ENCODE results near the gene MAP4K3.
A peak's percentile ranks its signal among the peaks of the same experiment; 100 is the strongest.
"Not testable (repeated sequence)": the region's sequence is repeated elsewhere in the genome, so short reads cannot be mapped to it uniquely, and the experiment has no call there.

MAP4K3 gene

DNA sequence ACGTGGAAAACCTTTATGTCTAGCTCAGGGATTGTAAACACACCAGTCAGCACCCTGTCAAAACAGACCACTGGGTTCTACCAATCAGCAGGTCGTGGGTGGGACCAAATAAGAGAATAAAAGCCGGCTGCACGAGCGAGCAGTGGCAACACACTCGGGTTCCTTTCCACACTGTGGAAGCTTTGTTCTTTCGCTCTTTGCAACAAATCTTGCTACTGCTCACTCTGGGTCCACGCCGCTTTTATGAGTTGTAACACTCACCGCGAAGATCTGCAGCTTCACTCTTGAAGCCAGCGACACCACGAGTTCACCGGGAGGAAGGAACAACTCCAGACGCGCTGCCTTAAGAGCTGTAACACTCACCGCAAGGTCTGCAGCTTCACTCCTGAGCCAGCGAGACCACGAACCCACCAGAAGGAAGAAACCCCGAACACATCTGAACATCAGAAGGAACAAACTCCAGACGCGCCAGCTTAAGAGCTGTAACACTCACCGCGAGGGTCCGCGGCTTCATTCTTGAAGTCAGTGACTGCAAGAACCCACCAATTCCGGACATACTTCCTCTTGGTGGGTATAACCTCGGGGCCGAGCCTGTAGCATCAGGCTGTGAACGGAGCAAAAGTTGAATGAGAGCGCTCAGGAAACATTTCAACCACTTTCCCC, 192.0 kb downstream of the MAP4K3 start:
- DNase-seq (ENCODE audit: low read depth in 1 of 2, low spot score in 1 of 2) = not testable (repeated sequence)

DNA sequence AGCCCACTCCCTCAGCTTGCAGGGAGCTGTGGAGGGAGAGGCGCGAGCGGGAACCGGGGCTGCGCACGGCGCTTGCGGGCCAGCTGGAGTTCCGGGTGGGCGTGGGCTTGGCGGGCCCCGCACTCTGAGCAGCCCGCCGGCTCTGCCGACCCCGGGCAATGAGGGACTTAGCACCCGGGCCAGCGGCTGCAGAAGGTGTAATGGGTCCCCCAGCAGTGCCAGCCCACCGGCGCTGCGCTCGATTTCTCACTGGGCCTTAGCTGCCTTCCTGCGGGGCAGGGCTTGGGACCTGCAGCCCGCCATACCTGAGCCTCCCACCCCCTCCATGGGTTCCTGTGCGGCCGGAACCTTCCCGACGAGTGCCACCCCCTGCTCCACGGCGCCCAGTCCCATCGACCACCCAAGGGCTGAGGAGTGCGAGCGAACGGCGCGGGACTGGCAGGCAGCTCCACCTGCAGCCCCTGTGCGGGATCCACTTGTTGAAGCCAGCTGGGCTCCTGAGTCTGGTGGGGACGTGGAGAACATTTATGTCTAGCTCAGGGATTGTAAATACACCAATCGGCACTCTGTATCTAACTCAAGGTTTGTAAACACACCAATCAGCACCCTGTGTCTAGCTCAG, 192.7 kb downstream of the MAP4K3 start:
- DNase-seq (ENCODE audit: low read depth in 1 of 2, low spot score in 1 of 2) = not testable (repeated sequence)

DNA sequence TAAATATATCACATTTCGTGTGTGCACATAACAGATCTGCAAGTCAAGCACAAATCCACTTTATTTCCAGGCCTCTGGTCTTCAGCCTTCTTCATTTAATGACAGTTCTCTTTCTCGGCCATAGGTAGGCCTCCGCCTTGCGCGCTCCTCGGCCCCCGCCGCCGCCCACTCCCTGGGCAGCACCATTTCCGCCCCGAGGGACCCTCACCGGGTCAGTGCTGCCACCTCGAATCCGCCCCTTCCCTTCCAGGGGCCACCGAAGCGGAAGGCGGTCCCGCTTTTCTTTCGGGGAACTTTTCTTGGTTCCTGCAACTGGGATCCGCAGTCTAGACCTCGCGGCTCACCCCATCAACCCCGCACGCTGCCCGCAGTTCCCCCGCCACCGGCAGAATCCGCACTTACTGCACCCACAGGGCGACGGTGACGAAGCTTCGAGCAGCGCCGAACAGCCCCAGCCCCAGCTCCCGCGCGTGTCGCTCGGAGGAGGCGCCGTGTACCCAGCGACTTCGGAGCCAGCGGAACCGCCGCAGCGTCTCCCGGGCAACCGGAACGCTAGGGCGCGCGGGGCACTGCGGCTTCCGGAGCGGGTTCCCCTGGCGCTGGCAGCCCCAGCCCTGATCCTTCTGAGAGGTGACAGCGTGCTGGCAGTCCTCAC, 193.5 kb downstream of the MAP4K3 start, which contains the start of gene CDKL4:
Gene CDKL4, minus strand, starts transcription at position 502 of the 655 bp plus-strand sequence.
- no peak for DNase-seq (ENCODE audit: low read depth in 1 of 2, low spot score in 1 of 2)

DNA sequence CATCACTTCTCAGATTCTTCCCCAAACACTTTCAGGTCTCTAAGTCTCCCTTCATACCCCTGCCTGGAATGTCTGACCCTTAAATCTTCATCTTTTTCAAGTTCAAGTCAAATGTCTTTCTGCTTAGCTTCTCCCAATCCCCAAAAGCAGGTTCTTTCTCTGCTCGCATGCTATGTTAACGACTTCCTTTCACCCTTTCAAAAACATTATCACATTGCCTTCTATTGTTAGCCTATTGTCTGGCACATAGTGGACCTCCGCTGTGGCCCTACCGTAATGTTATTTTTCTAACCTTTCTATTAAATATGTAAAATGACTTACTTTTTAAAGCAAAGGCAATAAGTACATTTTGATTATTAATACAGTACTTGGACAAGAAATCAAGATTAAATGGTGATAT, 195.5 kb downstream of the MAP4K3 start:
- no peak for DNase-seq (ENCODE audit: low read depth in 1 of 2, low spot score in 1 of 2)

DNA sequence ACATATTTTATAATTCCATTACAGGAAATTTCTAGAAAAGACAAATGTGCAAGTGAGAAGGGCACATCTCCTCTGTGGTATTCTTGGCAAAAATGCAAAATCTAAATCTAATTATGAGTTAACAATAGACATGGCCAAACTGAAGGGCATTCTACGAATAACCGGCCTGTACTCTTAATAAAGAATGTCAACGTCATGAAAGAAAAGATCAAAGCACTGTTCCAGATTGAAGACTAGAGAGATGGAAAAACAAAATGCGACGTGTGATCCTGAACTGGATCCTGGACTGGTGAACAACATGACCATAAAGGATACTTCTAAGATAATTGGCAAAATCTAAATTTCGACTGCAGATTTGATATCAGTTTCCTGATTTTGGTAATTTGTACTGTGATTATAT, 196.3 kb downstream of the MAP4K3 start:
- no peak for DNase-seq (ENCODE audit: low read depth in 1 of 2, low spot score in 1 of 2)

DNA sequence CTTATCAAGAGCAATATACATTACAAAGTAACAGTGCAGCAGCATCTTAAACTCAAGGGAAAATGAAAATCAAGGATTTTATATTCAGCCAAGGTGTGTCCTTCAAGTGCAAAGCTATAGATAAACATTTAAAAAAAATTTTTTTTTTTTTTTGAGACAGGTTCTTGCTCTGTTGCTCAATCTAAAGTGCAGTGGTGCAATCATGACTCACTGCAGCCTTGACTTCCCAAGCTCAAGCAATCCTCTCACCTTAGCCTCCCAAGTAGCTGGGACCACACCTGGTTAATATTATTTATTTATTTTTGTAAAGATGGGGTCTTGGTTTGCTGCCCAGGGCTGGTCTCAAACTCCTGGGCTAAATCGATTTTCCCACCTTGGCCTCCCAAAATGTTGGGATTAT, 202.3 kb downstream of the MAP4K3 start:
- DNase-seq (ENCODE audit: low read depth in 1 of 2, low spot score in 1 of 2) = no peak

DNA sequence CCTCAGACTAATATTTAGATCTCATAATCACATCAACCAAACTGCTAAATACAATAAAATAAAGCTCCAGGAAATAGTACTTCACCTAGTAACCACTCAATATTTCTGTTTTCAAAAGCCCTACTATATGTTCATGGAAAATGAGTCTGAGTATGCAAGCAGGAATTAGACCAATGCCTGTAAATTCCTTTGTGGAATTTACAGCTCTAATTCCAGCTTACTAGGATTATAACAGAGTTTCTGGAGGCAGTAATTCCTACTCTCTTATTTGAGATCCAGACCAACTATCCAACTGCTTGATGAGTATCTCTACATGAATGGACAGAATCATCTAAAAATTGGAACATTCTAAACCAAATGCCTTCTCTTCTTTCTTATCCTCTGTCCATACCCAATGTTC, 204.9 kb downstream of the MAP4K3 start:
- DNase-seq (ENCODE audit: low read depth in 1 of 2, low spot score in 1 of 2) = no peak

DNA sequence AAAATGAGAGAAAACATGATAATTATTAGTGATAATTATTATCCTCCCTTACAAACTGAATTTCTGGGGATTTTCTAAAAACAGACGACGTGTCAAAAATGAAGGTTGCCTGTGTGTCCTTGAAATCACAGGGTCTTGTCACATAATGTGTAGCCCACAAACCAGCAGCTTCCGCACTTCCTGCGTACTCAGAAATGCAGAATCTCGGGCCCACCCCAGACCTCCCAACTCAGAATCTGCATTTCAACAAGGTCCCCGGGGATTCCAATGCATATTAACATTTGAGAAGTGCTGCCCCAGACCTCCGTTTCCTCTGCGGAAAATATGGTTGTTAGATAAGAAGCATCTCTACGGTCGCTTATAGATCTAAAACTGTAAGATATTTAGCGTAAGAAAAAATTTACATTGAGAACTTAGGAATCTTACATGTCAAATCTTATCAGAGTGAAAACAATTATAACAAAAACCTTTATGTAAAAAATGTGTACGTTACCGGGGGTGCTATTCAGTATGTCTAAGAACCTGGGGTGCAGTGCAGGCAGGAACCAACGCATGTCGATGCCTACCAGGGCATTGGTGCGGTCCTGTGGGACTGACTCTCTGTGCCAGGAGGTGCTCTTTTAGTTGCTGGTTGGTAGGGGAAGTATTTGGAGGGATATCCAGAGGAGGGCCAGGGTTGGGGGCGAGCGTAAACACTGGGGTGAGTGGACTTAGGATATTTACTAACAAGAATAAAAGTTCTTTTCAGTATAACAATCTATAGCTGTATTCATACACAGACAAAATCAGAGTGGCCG, 208.5 kb downstream of the MAP4K3 start:
- DNase-seq (ENCODE audit: low read depth in 1 of 2, low spot score in 1 of 2) = no peak

DNA sequence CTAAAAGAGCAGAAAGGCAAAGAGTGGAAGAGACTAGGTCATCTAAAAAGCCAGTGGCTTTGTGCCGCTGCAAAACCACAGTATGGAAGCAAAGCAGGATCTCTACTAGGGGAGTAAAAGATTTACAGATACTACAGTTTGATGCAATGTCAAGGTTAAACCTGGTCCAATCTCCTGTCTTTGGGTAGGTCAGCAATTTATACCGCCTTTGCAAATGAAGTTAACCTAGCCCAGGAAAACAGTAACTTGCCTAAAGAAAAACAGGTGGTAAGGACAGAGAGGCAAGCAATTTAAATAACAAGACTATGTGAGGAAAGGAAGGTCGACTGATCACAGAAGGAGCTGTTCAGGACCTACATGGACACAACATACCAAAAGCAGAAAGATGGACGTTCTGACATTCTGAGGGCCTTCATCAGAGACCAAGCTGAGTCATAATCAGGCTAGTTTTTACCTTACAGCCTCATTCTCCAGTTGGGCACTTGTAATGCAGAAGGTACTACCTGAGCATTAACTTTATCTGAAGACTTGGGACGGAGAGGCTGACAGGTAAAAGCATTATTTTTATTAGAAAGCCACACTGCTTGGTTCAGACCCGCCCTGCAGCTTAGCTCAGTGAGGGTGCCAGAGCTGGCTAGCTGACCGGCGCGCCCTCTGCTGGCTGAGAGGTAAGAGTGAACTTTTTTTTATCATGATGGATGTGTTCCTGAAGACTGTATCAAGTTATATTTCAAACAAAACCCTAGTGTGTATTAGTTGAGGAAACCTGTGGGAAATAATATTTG, 209.3 kb downstream of the MAP4K3 start:
- DNase-seq (ENCODE audit: low read depth in 1 of 2, low spot score in 1 of 2) = peak; percentile 68 to 77

DNA sequence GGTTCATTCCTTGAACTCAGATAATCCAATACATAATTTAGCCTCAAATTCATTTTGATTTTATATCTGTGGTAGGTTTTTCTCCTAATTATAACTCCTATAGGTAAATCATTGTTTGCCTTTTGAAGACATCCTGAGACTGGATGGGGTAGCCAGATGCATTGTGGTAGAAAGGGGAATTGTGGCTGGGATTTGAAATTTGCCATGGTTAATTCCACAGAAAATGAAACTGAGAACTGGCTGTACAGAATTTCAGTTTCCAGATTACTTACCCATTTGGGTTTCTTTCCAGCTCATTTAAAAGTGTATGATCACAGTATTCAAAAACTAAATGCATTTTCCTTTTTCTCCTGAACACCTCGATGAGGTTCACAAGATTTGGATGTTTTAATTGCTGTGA, 211.5 kb downstream of the MAP4K3 start:
- DNase-seq (ENCODE audit: low read depth in 1 of 2, low spot score in 1 of 2) = no peak

DNA sequence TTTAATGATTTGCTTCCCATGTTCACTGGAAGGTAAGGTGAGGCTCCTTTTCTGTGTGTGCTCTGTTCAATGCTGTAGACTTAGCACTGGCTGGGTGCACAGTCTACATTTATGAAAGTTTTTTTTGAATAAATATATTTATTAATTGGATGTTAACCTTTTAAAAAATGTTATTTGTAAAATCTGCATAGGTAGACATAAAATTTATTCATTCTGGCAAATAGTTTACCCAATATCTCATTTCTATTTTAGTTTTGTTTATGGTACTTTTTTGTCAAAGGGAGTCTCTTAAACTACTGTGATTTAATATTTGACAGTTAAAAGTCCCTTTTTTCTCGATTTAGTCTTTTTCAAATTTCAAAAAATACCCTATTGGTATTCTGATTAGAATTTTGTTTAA, 213.2 kb downstream of the MAP4K3 start:
- DNase-seq (ENCODE audit: low read depth in 1 of 2, low spot score in 1 of 2) = no peak

DNA sequence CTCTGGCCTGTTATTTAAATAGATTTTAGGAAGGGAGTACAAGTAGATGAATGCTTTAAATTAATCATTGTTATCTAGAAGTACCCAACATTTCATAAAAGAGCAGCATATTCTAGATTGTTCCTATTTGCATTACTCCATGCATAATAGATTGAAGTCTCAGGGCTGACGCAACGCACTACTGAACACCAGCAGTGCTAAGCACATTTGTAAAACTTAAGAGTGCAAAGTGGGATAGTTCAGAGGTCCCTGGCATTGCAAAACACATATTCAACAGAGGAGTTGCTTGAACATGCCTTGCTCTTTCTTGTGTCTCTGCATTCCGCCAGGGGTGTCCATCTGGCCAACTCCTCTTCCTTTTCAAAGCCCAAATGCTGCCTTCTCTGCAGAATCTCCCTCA, 215.6 kb downstream of the MAP4K3 start:
- DNase-seq (ENCODE audit: low read depth in 1 of 2, low spot score in 1 of 2) = no peak

DNA sequence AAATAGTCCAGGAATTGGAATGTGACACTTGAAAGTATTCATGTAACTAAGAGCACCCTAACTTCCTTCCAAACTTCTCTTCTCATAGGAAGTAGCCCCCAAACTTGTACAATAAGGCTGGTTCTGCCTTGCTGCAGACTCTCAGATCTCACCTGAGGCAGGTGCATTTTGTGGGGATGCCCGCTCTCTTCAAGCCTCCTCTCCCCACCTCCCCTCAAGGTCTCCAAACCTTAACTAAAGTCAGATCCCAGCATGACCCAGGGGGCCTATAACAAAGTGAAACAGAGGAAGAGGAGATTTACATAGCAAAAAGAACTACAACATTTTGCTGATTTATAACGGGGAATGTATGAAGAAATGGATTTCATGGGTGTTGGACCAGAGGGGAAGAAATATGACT, 216.9 kb downstream of the MAP4K3 start:
- DNase-seq (ENCODE audit: low read depth in 1 of 2, low spot score in 1 of 2) = no peak

DNA sequence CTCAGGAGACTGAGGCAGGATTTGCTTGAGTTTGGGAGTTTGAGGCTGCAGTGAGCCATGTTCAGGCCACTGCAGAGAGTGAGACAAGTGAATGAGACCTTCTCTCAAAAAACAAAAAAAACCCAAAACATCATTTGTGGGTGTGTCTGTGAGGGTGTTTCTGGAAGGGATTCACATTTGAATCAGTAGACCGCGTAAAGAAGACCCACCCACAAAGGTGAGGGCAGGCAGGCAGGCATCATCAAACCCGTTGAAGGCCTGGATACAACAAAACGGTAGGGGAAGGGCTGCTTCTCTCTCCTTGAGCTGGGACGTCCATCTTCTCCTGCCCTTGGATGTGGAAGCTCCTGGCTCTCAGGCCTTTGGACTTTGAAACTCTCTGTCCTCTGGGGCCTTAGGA, 218.7 kb downstream of the MAP4K3 start:
- DNase-seq (ENCODE audit: low read depth in 1 of 2, low spot score in 1 of 2) = no peak

DNA sequence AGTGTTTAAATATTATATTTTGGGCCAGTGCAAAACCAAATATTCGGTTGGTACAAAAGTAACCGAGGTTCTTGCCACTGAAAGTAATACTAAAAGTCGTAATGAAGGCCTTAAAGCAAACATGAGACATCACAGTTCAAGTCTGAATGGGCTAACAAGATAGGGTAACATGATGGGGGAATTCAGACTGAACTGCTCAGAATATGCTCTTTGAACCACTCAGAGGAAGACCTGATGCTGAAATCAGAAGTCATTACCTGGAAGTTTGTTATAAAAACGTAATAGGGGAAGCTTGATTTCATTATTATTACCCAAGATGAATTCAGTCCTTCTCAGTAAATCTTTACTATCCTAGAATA, 219.9 kb downstream of the MAP4K3 start:
- DNase-seq (ENCODE audit: low read depth in 1 of 2, low spot score in 1 of 2) = no peak

DNA sequence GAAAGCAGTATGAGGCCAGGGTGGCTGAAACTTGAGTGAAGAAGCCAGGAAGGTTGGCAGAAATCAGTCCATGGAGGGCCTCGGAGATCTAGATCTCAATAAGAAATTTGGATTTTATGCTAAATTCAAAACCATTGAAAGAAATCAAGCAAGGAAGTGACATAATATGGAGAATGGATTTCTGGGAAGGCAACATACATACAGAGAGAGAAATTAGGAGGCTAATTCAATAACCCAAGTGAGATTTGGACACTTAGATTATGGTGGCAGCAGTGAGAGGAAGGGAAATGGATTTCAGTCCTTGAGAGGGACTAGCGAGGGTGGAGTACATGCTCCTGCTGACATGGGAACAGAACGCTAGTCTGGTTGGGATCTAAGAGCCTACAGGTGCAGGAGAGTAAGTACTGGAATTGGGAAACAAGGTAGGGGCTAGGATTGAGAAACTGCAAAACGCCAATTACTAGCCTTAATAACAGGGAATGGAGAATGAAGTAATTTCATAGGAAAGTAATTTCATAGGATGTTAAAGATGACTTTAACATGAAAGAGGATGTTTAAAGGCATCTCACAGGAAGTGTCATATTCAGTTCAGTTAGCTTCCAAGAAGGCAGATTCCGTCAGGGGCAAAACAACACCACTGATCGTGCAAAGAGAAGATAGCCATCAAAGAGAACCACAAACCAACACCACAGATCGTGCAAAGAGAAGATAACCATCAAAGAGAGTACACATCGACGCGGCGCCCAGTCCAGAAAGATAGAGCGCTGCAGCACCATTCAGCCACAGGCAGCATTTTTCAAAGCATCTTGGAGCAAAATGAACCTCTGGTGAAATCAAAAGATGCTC, 220.5 kb downstream of the MAP4K3 start:
- DNase-seq (ENCODE audit: low read depth in 1 of 2, low spot score in 1 of 2) = peak; percentile 14 to 50

DNA sequence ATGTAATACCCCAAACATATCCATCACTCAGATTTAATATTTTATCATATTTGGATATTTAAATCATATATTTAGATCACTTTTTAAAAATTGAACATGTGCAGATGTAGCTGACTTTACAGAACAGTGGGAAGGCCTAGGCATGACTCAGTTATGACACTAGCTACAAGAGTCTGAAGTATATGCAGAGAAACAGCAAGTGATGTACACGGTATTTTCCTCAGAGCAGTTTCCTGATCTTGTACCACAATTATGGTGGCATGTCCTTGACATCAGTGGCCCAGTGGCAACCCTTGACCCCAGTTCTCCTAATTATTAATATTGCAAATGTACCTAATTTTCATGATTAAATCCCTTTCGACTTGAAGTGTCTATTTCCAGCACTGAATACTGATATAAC, 221.5 kb downstream of the MAP4K3 start:
- DNase-seq (ENCODE audit: low read depth in 1 of 2, low spot score in 1 of 2) = no peak

DNA sequence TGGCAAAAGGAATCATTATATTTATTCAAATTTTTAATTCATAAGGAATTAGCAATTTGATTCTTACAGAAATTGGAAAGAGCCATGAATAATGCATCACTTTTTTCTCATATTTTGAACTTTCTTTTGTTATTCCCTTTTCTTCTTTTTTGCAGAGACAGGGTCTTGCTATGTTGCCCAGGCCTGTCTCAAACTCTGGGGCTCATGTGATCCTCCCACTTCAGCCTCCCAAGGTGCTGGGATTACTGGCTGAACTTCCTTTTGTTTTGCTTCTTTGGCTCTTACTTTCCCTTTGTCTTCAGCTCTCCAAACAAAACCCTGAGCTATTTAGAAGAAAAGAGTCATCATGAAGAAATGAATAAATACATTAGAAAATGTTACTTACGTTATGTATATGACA, 224.1 kb downstream of the MAP4K3 start:
- no peak for DNase-seq (ENCODE audit: low read depth in 1 of 2, low spot score in 1 of 2)

DNA sequence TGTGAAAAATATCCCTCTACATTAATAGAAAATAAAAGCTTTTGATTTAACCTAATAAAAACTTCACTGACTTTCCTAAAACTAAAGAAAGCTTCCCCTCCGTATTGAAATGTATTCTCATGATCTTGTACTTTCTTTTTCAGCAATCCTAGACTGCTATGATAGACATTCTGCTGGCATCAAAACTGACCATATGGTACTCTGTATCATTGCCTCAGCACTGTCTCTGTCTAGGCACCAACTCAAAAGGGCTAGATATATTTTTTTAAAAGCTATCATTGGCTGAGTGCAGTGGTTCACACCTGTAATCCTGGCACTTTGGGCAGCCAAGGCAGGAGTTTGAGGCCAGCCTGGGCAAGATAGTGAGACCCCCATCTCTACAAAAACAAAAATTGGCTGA, 226.2 kb downstream of the MAP4K3 start:
- no peak for DNase-seq (ENCODE audit: low read depth in 1 of 2, low spot score in 1 of 2)

DNA sequence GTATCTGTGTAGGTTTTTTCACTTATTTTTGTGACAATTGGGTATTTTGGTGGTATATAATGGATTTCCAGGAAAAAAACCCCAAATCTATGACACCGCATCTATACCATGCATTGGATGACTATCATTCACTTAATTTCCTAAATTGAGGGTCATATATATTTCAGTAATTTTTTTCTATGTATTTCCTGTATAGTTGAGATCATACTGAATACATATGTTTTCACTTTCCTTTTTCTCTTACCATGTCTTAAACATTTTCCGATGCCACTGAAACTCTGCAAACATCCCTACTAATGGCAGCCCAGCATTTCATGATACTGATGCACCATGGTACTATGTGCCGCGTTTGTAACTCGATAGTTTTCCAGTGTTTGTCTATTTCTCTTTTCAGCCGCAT, 233.7 kb downstream of the MAP4K3 start:
- DNase-seq (ENCODE audit: low read depth in 1 of 2, low spot score in 1 of 2) = no peak

Data from stimulated activated CD4-positive, alpha-beta T cell treated with anti-CD3 and anti-CD28 coated beads, Interleukin-15, amount 100 ng/mL, for 1 hour (primary cell).